ENCODE data around the gene ANAPC7.
"Not testable (repeated sequence)": the region's sequence is repeated elsewhere in the genome, so short reads cannot be mapped to it uniquely, and the experiment has no call there.

Gene ANAPC7, protein sequence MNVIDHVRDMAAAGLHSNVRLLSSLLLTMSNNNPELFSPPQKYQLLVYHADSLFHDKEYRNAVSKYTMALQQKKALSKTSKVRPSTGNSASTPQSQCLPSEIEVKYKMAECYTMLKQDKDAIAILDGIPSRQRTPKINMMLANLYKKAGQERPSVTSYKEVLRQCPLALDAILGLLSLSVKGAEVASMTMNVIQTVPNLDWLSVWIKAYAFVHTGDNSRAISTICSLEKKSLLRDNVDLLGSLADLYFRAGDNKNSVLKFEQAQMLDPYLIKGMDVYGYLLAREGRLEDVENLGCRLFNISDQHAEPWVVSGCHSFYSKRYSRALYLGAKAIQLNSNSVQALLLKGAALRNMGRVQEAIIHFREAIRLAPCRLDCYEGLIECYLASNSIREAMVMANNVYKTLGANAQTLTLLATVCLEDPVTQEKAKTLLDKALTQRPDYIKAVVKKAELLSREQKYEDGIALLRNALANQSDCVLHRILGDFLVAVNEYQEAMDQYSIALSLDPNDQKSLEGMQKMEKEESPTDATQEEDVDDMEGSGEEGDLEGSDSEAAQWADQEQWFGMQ

GRCh38 chr12:110403146-110403975 lies at the start of gene ANAPC7:
TSS of gene ANAPC7 (minus strand) at chr12:110403708. CDS start at chr12:110403627, 81 bp downstream.
- DNase-seq (ENCODE audit: low spot score) = peak; percentile 81

DNA sequence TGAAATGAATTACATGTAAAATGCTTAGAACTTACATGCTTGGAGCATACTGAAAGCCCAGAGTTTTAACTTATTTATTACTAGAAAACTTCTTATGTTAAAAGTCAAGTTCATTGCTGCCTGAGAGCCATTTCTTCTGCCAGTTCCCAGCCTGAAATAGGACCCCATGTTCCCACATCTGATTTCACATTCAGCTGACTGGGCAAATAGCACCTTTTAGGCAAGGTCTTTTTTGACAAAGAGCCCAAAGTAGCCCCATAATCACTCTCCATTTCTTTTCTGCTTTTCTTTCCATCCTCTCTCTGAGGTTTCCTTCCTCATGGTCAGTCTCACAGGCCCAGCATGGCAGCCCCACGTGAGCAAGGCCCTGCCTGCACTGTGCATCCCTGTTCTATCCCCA lies 47.8 kb upstream of the ANAPC7 start:
- DNase-seq (ENCODE audit: low spot score) = no peak

DNA sequence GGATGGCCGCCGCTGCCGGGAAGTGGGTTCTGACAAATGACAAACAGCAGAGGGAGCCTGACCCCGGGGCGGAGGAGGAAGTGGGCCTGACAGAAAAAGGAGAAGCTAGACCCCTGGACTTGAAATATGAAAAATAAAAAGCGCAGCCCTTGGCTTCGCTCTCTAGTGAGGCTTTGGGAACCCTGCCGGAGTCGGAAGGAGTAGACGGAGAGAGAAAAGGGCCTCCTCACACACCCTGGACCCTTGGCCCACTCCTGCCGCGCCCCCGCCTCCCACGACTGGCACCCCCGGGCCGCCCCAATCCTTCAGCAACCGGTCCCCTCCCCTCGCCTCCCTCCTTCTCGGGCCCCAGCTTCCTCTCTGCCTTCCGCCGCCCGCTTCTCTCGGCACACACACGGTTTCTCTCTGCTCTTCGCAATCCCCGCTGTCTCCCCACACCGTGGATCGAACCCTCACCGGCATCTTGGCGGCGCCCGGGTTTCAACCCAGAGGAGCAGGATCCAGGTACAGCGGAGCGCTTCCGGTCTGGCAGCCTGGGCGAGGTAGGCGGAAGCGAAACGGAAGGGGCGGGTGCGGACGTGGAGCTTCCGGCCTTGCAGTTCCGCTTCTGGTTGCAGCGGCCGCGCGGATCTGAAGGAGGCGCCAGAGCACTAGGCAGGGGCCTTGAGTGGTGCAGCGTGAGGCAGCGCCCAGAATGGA lies 46.4 kb upstream of the ANAPC7 start, which contains the start of gene ARPC3:
Gene ARPC3 (minus strand): TSS at position 539 of the 699 bp plus-strand sequence. CDS start 77 bp downstream, at position 462.
- DNase-seq (ENCODE audit: low spot score) = peak; percentile 85

GRCh38 chr12:110444455-110444854 lies 40.9 kb upstream of the ANAPC7 start:
- DNase-seq (ENCODE audit: low spot score) = no peak

- DNase-seq (ENCODE audit: low spot score) = no peak
These were observed 32.7 kb upstream of the ANAPC7 start for GRCh38 chr12:110436231-110436630.

DNA sequence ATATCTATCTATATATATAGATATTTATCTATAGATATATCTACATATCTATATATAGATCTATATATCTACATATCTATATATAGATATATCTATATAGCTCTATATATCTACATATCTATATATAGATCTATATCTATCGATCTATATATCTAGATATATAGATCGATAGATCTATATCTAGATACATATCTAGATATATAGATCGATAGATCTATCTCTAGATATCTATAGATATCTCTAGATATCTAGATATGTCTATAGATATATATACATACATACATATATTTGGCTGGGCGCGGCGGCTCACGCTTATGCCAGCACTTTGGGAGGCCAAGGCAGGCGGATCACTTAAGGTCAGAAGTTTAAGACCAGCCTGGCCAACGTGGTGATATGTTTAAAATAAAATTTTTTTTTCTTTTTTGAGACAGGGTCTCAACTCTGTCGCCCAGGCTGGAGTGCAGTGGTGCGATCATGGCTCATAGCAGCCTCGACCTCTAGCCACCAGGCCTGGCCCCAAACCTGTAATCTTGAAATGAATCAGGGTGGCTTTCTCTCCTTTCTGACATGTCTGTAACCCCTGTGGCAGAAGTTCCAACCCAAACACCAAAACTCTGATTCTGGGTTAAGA lies 28.6 kb upstream of the ANAPC7 start:
- no peak for DNase-seq (ENCODE audit: low spot score)

- not testable (repeated sequence) for DNase-seq (ENCODE audit: low spot score)
These were observed 26.2 kb upstream of the ANAPC7 start for GRCh38 chr12:110429676-110430075.

DNA sequence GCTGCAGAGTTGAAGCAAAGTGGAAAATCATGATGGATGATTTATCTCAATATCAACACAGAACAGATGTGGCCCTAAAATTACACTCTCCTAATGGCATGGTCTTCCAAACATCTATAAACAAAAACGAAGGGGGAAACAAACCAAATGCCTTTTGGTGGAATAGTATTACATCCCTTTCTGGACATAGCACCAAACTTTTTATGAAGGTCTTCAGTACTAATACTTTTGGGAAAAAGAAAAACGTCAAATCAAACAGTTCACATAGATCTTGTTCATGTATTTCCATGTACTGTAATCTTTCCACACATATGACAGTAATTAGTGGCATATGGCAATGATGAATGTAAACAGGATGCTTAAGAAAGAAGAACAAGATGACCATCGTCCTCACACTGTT lies 22.9 kb upstream of the ANAPC7 start:
- DNase-seq (ENCODE audit: low spot score) = no peak

DNA sequence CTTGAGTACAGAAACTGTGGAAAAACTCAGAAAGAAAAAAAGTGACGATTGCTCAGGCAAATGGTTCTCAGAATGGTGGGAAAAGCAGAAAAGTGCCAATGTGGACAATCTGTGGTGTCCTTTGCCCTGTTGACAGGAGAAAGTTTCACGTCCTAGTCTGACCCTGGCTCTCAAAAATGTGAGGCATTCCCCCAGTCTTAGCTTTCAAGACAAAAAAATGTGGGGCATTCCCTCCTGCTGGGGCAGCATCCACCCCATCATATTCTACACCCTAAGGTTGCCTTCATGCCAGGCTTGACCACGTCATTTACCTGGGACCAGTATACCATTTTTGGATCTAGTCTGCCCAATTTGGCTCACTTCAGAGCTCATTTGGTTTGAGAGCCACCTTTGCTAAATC lies 20.7 kb upstream of the ANAPC7 start:
- no peak for DNase-seq (ENCODE audit: low spot score)

DNA sequence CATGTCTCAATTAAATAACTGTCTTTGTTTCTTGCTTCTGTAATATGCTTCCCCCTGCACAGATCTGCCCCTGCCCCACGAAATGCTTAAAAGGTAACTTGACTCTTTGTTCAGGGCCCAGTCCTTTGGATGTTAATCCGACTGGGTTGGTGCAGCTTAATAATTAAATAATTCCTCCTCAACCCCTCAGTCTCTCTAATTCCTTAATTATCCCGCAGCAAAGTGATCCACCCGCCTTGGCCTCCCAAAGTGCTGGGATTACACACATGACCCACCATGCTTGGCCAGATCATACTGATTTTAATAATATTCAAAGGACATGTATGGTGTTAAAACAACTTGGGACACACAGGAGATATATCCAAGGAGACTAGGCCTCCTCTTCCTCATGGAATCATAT lies 18.2 kb upstream of the ANAPC7 start:
- DNase-seq (ENCODE audit: low spot score) = no peak

DNA sequence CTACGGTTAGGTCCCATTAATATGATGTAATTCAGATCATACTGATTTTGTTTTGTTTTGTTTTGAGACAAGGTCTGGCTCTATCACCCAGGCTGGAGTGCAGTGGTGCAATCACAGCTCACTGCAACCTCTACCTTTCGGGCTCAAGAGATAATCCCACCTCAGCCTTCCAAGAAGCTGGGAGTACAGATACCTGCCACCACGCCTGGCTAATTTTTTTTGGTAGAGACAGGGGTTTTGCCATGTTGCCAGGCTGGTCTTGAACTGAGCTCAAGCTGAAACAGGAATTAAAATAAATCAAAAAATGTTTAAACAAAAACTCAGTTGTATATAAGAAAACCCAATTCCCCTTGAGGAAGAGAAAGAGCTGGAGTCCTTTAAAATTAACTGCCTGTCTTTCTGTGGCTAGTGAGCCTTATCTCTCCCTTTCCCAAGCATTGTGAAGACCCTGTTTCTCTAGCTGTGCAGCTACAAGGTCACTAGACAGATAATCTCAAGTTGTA lies 17.7 kb upstream of the ANAPC7 start:
- DNase-seq (ENCODE audit: low spot score) = no peak

DNA sequence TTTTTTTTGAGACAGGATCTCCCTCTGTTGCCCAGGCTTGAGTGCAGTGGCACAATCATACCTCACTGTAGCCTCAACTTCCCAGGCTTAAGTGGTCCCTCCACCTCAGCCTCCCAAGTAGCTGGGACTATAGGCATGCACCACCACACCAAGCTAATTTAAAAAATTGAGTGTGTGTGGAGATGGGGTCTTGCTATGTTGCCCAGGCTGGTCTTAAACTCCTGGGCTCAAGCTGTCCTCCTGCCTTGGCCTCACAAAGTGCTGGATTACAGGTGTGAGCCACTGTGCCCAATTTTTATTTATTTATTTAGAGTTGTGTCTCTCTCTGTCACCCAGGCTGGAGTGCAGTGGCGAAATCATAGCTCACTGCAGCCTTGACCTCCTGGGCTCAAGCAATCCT lies 17.1 kb upstream of the ANAPC7 start:
- not testable (repeated sequence) for DNase-seq (ENCODE audit: low spot score)

DNA sequence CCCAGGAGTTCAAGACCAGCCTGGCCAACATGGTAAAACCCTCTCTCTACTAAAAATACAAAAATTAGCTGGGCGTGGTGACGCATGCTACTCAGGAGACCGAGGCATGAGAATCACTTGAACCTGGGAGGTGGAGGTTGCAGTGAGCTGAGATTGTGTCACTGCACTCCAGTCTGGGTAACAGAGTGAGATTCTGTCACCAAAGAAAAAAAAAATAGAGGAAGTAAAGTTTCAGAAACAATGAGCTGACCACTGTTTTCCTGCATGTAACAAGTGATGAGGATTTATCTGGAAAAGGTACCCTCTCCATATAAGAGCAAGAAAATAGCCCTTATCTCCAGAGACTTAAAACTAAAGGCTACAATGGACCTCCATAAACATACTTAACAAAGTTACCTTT lies 13.6 kb upstream of the ANAPC7 start:
- DNase-seq (ENCODE audit: low spot score) = not testable (repeated sequence)

- DNase-seq (ENCODE audit: low spot score) = not testable (repeated sequence)
These were observed 6.6 kb upstream of the ANAPC7 start for GRCh38 chr12:110410086-110410485.

DNA sequence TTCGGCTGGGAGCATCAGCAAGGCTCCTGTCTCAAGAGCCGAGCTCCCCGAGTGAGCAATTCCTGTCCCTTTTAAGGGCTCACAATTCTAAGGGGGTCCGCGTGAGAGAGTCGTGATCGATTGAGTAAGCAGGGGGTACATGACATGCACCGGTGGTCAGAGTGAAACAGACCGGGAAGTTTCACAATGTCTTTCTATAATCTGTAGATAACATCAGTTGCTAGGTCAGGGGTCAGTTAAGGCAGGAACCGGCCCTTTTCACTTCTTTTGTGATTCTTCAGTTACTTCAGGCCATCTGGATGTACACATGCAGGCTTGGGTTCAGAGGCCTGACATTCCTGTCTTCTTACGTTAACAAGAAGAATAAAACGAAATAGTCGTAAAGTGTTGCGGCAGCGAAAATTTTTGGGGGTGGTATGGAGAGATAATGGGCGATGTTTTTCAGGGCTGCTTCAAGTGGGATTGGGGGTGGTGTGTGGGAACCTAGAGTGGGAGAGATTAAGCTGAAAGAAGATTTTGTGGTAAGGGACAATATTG lies 1.7 kb upstream of the ANAPC7 start:
- not testable (repeated sequence) for DNase-seq (ENCODE audit: low spot score)

GRCh38 chr12:110403976-110404682 lies 621 bp upstream of the ANAPC7 start:
- DNase-seq (ENCODE audit: low spot score) = peak; percentile 73

GRCh38 chr12:110382683-110383082 lies 20.8 kb downstream of the ANAPC7 start:
- DNase-seq (ENCODE audit: low spot score) = no peak

DNA sequence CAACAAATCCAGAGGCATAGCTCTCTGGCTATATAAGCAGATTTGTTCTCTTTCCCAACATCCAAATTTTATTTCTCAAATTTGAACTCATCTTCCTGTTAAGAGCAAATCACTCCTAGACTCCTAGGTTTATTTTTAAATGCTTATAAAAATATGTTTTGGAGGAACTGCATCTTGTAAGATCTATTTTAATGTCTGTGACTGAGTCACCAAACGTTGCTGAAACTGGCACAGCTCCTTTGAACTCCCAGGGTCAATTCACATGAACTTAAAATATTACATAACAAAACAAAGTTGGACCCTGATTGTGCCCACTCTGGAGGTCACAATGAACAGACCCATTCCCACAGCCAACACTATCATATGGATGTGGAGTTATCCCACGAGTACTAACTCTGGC lies 23.9 kb downstream of the ANAPC7 start:
- no peak for DNase-seq (ENCODE audit: low spot score)

DNA sequence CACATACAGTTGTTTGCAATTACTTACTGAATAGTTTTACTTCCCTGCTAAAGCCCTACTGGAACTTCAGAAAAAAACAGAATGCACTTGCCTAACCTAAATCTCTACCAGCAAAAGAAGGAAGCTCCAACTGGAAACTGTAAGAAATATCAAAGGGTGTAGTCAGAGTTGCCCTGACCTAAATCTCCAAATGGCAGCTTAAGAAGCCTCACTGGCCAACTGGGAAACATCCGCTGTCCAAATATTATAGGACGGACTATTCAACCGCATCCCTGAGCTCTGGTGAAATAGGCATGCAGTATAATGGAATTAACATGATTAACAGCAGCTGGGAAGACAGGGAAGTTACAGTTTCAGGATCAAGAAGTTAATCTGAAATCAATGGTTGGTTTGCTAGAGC lies 24.3 kb downstream of the ANAPC7 start:
- DNase-seq (ENCODE audit: low spot score) = no peak

- not testable (repeated sequence) for DNase-seq (ENCODE audit: low spot score)
These were observed 25.2 kb downstream of the ANAPC7 start for GRCh38 chr12:110378131-110378790.

Data from HuH-7 (cell line).